Measurements from ENCODE around the gene ABHD12. TPM values are rescaled to one million over a fixed set of nuclear protein-coding genes. Genes with fewer than 3 reads are reported as not detected.

The ABHD12 gene
- total RNA-seq, 1 donor from 2014 or later, result 22.6 TPM

DNA sequence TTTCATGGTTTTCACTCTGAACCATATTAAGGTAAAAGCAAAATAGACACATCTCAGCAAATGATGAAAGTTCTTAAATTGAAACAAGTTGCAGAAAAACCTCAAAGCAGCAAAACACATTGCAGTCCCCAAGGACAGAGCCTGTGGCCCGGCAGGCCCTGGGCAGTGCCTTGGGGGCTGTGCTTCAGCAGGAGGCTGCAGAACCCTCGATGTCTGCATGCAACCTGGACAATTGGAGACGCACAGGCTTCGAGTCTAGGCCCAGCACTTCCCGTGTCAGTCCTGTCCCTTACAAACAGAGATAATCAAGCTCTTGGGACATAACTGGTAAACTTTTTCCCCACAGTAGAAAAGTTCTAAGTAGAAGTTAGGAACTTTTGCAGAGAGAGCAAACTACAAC is 133.5 kb downstream of the ABHD12 start:
- no peak for DNase-seq

DNA sequence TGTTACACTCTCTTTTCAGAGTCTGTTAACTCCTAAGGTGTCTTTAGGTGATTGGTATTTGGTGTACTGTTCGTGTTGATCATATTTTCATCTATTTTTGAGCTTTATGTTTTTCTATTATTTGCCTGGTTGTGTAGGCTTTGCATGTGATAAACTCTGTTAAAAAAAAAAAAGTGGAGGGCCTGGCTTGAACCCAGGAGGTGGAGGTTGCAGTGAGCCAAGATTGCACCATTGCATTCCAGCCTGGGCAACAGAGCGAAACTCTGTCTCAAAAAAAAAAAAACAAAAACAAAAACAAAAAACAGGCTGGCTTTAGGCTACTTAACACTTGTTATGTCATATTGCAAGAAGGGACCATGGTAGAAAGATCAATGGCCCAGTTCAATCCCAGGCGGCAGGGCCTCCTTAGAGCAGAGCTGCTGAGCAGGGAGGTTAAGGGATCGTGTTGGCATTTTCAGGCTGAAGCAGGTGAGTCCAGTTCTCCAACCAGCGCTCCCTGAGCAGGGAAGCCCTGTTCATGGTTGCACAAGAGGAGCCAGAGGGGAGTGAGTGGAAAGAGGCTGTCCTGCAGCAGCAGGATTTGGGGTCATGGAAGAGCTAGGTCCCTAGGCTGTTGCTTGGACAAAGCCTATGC is 134.3 kb downstream of the ABHD12 start:
- no peak for DNase-seq

- no peak for DNase-seq
Measured at GRCh38 chr20:25254986-25255680, 135.5 kb downstream of the ABHD12 start.

- DNase-seq, result no peak
Measured at GRCh38 chr20:25254571-25254970, 136.1 kb downstream of the ABHD12 start.

DNA sequence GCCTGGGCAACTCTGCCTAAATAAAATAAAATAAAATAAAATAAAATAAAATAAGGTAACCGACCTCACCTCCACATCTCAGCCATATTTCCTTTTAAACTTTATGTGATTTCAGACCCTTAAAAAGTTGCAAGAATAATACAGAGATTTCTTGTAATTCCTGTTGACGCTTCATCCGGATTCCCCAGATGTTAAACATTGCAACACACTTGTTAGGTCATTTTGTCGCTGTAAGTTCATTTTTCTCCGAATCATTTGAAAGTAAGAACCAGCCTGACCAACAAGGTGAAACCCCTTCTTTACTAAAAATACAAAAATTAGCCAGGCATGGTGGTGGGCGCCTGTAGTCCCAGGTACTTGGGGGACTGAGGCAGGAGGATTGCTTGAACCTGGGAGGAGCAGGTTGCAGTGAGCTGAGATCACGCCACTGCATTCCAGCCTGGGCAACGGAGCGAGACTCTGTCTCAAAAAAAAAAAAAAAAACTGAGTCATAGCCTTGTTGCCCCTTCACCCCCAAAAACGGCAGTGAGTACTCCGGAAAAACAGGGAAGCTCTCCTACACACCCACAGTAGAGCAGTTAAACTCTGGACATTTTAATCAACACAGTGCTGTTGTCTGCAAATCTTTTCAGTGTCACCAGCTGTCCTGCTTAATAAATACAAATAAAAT is 136.9 kb downstream of the ABHD12 start:
- DNase-seq, result no peak

DNA sequence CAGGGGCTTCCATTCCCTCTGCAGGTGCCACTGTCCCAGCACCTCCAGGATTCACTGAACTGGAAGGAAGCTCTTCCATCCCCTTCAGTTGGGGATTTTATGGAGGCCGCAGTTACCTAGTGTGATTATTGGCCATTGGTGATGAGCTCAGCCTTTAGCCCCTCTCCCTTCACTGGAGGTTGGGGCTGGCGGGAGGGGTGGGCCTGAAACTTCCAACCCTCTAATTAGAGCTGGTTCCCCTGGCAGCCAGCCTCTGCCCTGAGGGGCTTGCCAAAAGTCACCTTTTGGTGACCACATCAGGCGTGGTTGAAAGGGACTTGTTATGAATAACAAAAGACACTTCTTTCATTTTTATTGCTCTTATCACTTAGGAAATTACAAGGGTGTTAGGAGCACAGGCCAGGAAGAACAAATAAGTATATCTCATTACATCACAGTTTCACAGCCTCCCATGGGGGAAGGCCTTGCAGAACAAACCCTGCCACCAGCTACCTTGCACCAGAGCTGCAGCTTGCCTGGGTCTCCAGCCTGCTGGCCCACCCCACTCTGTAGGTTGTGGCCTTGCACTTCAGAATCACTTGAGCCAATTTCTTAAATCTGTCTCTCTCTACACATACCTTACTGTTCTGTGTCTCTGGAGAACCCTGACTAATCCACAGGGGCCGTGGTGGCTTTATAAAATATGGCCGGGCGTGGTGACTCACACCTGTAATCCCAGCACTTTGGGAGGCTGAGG is 137.8 kb downstream of the ABHD12 start:
- no peak for DNase-seq

GRCh38 chr20:25252230-25252651 is 138.4 kb downstream of the ABHD12 start:
- no peak for DNase-seq

GRCh38 chr20:25251558-25251957 is 139.1 kb downstream of the ABHD12 start:
- no peak for DNase-seq

DNA sequence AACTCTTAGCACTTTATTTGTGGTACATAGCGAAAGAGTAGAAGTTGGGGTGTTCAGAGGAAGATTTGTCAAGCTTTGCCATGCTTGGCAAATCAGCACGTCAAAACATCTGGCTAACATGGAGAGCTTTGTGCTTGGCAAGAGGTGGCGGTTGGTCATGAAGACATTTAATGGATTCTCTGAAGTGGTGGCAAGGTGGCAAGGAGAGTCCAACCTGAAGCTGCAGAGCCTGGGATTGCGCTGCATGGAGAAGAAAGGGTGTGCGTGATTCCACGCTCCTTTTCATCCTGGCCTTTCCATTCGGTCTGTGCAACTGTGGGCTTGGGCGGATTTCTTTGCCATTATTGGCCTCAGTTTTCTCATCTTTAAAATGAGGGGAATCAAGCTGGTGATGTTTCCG is 139.6 kb downstream of the ABHD12 start:
- DNase-seq, result no peak

DNA sequence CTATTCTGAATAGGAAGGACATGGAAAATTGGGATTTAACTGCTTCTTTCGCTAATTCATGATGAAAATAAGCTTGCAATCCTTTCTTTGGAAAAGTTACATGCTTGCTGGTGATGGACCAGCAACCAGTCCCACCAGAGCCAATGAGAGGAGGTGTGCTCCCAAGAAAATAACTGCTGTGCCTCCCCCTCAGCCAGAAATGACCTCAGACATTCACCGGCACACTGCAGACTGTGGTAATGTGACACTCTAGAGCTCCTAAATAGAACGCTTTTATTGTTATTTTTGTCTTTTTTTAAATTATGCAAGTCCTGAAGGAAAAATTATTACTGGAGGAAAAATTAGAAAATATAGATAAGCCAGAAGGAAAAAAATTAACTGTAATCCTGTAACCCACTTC is 140.1 kb downstream of the ABHD12 start:
- no peak for DNase-seq

Small RNA genes within 50 kb of the gene (small RNA-seq; reads per million reads assigned to genes)
- gene AL121772.2 (ENCODE audit: low replicate concordance), result not detected

Other genes starting within 250 kb of the ABHD12 start
- 20.3 TPM for gene ENTPD6, start 195.1 kb downstream of the ABHD12 start, total RNA-seq
- gene PYGB, start 142.8 kb downstream of the ABHD12 start, total RNA-seq, result 23.7 TPM
- gene GINS1, start 16.8 kb upstream of the ABHD12 start, total RNA-seq, result 7.3 TPM
- 15.7 TPM for gene NINL, start 194.7 kb upstream of the ABHD12 start, total RNA-seq
- 6.2 TPM for gene NANP, start 233.2 kb upstream of the ABHD12 start, total RNA-seq

Measured in skin of body (tissue), 3 donors.